HG02970 (cell line): ENCODE measurements around the gene MIA.
"Not testable (repeated sequence)": the region's sequence is repeated elsewhere in the genome, so short reads cannot be mapped to it uniquely, and the experiment has no call there.

Experiments used
- ATAC-seq: cut with Tn5 transposase; IDR thresholded peaks from one replicate; pipeline ENCODE4 v1.9.1; 2021; ENCODE audit warnings: mild to moderate bottlenecking, moderate library complexity, moderate number of reproducible peaks; ENCODE audit not compliant: unreplicated experiment, low FRiP score

MIA gene

DNA sequence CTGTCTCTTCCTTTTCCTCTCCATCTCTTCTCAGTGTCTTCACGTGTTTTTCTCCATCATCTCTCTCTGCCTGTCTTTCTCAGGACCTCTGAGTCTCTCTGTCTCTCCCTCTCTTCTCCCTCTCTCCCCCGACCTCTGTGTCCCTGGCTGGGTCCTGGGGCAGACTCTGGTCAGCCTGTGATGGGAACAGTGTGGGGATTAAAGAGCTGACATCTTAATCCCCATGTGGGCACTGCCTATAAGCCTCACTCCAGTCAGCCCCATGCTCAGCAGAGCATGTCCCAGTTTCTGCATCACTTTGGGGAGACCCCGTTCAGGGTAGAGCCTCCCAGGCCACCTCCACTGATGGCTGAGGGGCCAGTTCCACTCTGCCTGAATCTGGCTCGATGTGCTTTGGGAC lies 39.9 kb downstream of the MIA start:
- no peak for ATAC-seq

DNA sequence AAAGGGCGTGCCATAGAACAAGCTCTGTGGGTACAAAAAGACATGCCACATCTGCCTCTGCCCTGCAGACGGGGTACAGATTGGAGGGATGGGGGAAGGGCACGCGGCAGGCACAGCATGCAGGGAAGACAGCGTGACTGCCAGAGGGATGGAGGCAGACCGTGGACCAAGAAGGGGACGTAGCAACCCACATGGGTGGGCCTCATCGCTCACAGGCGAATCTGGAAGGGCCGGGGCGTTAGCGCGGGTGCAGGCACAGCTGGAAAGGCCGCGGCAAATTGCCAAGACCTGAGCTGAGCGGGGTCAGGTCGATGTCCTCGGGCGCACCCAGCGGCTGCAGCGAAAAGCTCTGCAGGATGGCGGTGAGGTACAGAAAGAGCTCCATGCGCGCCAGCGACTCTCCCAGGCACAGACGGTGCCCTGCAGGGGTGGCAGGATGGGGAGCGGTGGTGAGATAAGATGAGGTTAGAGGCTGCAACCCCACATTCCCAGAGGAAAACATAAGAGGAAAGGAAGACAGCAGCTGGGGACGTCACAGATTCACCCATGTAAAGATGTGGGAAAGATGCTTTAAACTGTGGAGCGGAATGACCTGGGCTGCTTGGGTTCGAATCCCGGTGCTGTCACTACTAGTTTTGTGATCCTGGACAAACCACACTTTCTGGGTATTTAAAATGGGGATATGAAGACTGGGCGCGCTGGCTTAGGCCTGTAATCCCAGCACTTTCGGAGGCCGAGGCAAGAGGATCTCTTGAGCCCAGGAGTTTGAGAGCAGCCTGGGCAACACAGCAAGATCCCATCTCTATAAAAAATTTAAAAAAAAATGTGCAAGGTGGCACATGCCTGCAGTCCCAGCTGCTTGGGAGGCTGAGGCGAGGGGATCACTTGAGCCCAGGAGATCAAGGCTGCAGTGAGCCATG lies 43.4 kb downstream of the MIA start:
- ATAC-seq = not testable (repeated sequence)

GRCh38 chr19:40819479-40820234 lies 44.3 kb downstream of the MIA start:
- ATAC-seq = not testable (repeated sequence)

DNA sequence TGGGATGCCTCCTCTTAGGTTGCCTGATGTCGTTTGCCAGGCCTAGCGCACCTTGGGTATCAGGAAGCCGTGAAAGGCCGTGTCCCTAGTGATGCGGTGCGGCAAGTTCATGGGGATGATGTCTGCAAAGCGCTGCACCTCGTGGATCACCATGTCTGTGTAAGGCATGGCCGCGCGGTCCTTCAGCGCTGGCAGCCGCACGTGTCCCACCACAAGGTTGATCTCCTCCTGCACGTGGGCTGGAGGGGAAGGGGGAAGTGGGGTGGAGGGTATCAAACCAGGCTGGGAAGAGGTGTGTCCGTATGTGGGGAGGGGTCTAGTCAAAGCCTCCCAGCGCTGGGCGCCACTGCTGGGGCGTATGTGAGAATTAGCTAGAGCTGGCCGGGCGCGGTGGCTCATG lies 46.8 kb downstream of the MIA start:
- ATAC-seq = no peak

- not testable (repeated sequence) for ATAC-seq
These were observed 47.6 kb downstream of the MIA start for GRCh38 chr19:40822704-40823553.

DNA sequence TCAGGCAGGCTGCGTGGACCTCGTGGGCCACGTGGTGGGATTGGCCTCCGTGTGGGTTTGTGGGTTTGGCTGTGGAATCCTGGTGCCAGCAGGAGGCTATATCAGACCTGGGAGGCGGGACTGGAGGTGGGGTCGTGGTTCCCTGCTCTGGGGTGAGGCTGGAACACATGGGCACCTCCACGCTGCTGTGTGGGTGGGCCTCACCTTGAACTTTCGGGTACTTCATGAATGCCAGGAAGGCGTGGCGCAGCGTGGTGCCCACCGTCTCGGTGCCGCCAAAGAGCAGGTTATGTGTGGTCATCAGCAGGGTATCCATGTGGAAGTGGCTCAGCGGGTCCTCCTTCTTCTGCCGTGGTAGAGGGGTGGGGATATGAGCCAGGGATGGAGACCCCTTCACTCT lies 49.6 kb downstream of the MIA start:
- ATAC-seq = not testable (repeated sequence)

GRCh38 chr19:40825460-40826095 lies 50.3 kb downstream of the MIA start:
- ATAC-seq = not testable (repeated sequence)

DNA sequence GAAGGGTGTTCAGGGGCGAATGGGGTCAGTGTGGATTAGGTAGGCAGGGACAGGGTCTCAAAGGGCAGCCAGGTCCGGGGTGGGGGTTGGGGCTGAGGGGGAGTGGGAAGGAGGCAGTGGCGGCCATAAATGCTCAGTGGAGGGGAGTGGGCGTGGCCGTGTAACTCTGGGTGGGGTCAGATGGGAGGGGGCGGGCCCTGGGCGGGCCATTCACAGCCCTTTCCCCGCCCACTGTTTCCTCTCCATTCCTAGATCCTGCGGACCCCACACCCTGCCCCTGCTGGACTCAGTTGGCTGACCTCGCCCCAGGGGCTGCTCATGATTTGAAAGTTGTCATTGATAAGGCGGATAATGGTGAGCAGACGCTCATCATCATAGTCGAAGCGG lies 51.0 kb downstream of the MIA start:
- not testable (repeated sequence) for ATAC-seq

GRCh38 chr19:40826699-40827385 lies 51.5 kb downstream of the MIA start:
- not testable (repeated sequence) for ATAC-seq
